Thyroid gland (tissue), 4 donors: ENCODE measurements around the gene GBP7. TPM values are rescaled to one million over a fixed set of nuclear protein-coding genes. Genes with fewer than 3 reads are reported as not detected.

ENCODE experiments used
- DNase-seq, 2 donors: peaks; one replicate each; pipeline ENCODE4 v3.0.0-alpha.2; 2019
- H3K27ac ChIP-seq, 3 donors: fragments of 200-600 bp; sonication (generic); 1 replicate in 2 of 3; 2 replicates in 1 of 3; pipeline ENCODE4 v1.5.1; 2016 to 2019; ENCODE audit warnings: mild to moderate bottlenecking in 1 of 3, moderate library complexity in 1 of 3
- H3K27me3 ChIP-seq: fragments of 200-600 bp; sonication (generic); one replicate; pipeline ENCODE4 v1.5.1; 2019
- H3K36me3 ChIP-seq, 2 donors: fragments of 200-600 bp; sonication (generic); one replicate each; pipeline ENCODE4 v1.5.1; 2016 to 2019
- H3K4me1 ChIP-seq, 2 donors: fragments of 200-600 bp; sonication (generic); one replicate each; pipeline ENCODE4 v1.5.1; 2017 to 2019
- H3K4me3 ChIP-seq, 3 donors: fragments of 200-600 bp; sonication (generic); replicated peaks in 1 of 3; 1 replicate in 2 of 3; 2 replicates in 1 of 3; pipeline ENCODE4 v1.5.1; 2016; ENCODE audit warnings: mild to moderate bottlenecking in 1 of 3
- H3K9me3 ChIP-seq: fragments of 200-600 bp; sonication (generic); one replicate; pipeline ENCODE4 v1.5.1; 2017
- CTCF ChIP-seq, 6 experiments: fragments of 200-600 bp in 3 of 6; fragments of 450-650 bp in 3 of 6; sonication (generic) in 3 of 6; IDR thresholded peaks; one replicate each; pipeline ENCODE4 v1.5.1; 2016 to 2019; ENCODE audit warnings: antibody characterized with exemption in 6 of 6, mild to moderate bottlenecking in 2 of 6, inconsistent platforms in 1 of 6, moderate library complexity in 1 of 6
- POLR2A ChIP-seq, 2 donors: fragments of 450-650 bp; IDR thresholded peaks; one replicate each; pipeline ENCODE4 v1.6.1; 2017; ENCODE audit warnings: antibody characterized with exemption in 2 of 2, mild to moderate bottlenecking in 2 of 2, moderate library complexity in 1 of 2
- WGBS, 2 donors: methylation state at CpG; one replicate each; pipeline ENCODE4 v1.1.5; 2017; 5-methylcytosine and 5-hydroxymethylcytosine counted together
- intact Hi-C: fragments of 100-400 bp; cut with DNase I; formaldehyde crosslinking; loops from one replicate; pipeline ENCODE4 v1.15.1; 2023
- total RNA-seq, 4 donors: library from RNA; depleted of rRNA; stranded (reverse); fragments of >200 nt; gene quantifications; one replicate each; pipeline ENCODE4 v1.2.3, GENCODE V29; 2016

The GBP7 gene
- total RNA-seq, 4 donors from 2014 or later: not detected

DNA sequence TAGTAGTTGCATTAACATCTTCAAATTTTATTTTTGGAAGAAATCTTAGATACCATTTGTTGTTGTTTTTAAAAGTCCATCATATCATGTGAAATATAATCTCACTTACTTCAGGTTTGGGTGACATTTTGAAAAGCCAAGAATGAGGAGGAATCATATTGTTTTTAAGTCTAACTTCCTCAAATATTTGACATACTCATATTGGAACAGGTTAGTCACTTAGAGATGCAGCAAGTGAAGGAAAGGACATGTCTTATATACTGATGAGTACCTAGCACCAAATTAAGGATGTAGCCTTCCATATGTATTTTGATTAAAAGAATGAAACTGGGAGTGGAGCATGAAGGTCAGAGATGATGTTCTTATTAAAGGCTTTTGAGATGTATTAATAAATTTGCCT is 73.8 kb downstream of the GBP7 start:
- Histone ChIP-seq H3K27me3 (no peaks in the 10 kb centered on the region), H3K36me3 (peaks cover 0 to 5% of the 10 kb centered on the region in 2 donors), H3K9me3 (no peaks in the 10 kb centered on the region), H3K4me3 (no peak overlapping the region), H3K27ac (no peak overlapping the region), H3K4me1 (no peaks in the 10 kb centered on the region)
- intact Hi-C loops: no loop called here
- DNase-seq: no peak
- TF ChIP-seq POLR2A (IDR thresholded peaks at IDR 0.05): no peak
- TF ChIP-seq CTCF (IDR thresholded peaks at IDR 0.05): no peak

DNA sequence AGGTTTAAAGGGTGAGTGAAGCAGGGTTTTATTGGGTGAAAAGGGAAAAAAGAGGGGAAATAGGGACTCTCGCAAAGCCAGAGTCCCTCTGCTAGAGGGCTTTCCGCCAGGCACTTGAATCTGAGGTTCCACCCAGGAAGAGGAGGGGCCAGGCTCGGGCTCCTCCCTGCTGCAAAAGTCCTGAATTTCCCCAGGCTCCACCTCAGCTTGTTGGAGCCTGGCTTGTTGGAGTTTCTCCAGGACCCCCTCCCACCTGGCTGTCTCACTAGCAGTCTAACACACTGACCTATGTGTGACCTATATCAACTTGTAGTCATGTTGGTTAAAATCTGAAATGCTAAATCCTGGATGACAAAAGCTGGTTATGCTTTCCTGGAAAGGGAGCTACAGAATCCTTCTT is 75.4 kb downstream of the GBP7 start:
- Histone ChIP-seq H3K27ac (no peak overlapping the region), H3K4me1 (no peaks in the 10 kb centered on the region), H3K36me3 (no peaks in the 10 kb centered on the region), H3K4me3 (no peak overlapping the region), H3K27me3 (no peaks in the 10 kb centered on the region), H3K9me3 (no peaks in the 10 kb centered on the region)
- intact Hi-C loops: no loop called here
- DNase-seq: no peak
- WGBS, 2 donors: 91 to 97% methylated on average over 3 of the region's 3 CpGs
- TF ChIP-seq CTCF (IDR thresholded peaks at IDR 0.05): no peak
- TF ChIP-seq POLR2A (IDR thresholded peaks at IDR 0.05): no peak

- H3K27ac ChIP-seq: no peak overlapping the region
- H3K27me3 ChIP-seq: no peaks in the 10 kb centered on the region
- DNase-seq: no peak
- intact Hi-C loops: no loop called here
- no peaks in the 10 kb centered on the region for H3K9me3 ChIP-seq
- H3K4me1 ChIP-seq: no peaks in the 10 kb centered on the region
- H3K36me3 ChIP-seq: no peaks in the 10 kb centered on the region
- H3K4me3 ChIP-seq: no peak overlapping the region
- 75 to 87% methylated on average over 3 of the region's 3 CpGs for WGBS, 2 donors
- TF ChIP-seq POLR2A (IDR thresholded peaks at IDR 0.05) (no peak), CTCF (IDR thresholded peaks at IDR 0.05) (no peak)
Measured at GRCh38 chr1:89098857-89099256, 76.9 kb downstream of the GBP7 start.

DNA sequence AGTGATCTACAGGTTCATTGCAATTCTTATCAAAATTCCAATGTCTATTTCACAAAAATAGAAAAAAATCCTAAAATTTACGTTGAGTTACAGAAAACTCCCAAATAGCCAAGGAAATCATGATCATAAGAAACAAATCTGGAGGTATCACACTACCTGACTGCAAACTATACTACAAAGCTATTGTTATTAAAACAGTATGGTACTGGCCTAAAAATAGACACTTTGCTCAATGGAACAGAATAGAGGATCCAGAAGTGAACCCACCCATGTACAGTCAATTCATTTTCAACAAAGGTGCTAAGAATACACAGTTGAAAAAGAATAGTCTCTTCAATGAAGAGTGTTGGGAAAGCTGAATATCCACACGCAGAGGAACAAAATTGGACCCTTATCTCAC is 80.1 kb downstream of the GBP7 start:
- no peaks in the 10 kb centered on the region for H3K4me1 ChIP-seq
- intact Hi-C loops: no loop called here
- H3K27me3 ChIP-seq: no peaks in the 10 kb centered on the region
- no peaks in the 10 kb centered on the region for H3K36me3 ChIP-seq
- no peak overlapping the region for H3K27ac ChIP-seq
- no peak for TF ChIP-seq POLR2A (IDR thresholded peaks at IDR 0.05)
- no peak for TF ChIP-seq CTCF (IDR thresholded peaks at IDR 0.05)
- no peaks in the 10 kb centered on the region for H3K9me3 ChIP-seq
- H3K4me3 ChIP-seq: no peak overlapping the region
- 90 to 95% methylated on average over 2 of the region's 2 CpGs for WGBS, 2 donors
- no peak for DNase-seq

DNA sequence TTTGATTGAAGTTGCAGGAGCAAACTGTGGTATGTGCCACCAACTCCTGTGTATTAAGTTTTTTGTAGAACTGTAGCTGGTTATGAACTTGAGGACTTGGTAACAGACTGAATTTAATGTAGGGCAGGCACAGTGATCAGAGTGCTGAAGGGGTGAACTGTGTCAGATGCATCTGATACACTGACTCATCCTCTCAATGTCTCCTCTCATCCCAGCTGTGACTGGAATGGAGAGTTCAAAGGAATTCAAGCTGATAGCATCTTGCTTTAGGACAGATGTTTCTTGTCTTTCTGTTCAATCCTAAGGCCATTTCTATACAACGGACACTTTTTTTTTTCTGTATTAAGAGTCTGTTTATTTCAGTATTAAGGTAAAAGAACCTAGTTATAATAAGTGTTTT is 85.8 kb downstream of the GBP7 start:
- Histone ChIP-seq H3K4me3 (no peak overlapping the region), H3K27me3 (no peaks in the 10 kb centered on the region), H3K27ac (no peak overlapping the region), H3K36me3 (no peaks in the 10 kb centered on the region), H3K4me1 (no peaks in the 10 kb centered on the region), H3K9me3 (no peaks in the 10 kb centered on the region)
- WGBS, 2 donors: 79 to 92% methylated on average over 1 of the region's 1 CpG
- TF ChIP-seq CTCF (IDR thresholded peaks at IDR 0.05) (no peak), POLR2A (IDR thresholded peaks at IDR 0.05) (no peak)
- DNase-seq: no peak
- intact Hi-C loops: no loop called here
